Tibial nerve (tissue), 3 donors: ENCODE measurements around the gene MTNR1A.

ENCODE experiments used
- POLR2A ChIP-seq, 2 donors: fragments of 450-650 bp; IDR thresholded peaks; one replicate each; pipeline ENCODE4 v1.6.1; 2017; ENCODE audit warnings: antibody characterized with exemption in 2 of 2, mild to moderate bottlenecking in 2 of 2, moderate library complexity in 2 of 2
- TF ChIP-seq, protein P1 (sequence below), 5 experiments: fragments of 200-600 bp in 3 of 5; fragments of 450-650 bp in 2 of 5; sonication (generic) in 3 of 5; IDR thresholded peaks; one replicate each; pipeline ENCODE4 v1.5.1; 2016 to 2019; ENCODE audit warnings: antibody characterized with exemption in 5 of 5, mild to moderate bottlenecking in 3 of 5, moderate library complexity in 2 of 5

- TF ChIP-seq, protein P1, sequence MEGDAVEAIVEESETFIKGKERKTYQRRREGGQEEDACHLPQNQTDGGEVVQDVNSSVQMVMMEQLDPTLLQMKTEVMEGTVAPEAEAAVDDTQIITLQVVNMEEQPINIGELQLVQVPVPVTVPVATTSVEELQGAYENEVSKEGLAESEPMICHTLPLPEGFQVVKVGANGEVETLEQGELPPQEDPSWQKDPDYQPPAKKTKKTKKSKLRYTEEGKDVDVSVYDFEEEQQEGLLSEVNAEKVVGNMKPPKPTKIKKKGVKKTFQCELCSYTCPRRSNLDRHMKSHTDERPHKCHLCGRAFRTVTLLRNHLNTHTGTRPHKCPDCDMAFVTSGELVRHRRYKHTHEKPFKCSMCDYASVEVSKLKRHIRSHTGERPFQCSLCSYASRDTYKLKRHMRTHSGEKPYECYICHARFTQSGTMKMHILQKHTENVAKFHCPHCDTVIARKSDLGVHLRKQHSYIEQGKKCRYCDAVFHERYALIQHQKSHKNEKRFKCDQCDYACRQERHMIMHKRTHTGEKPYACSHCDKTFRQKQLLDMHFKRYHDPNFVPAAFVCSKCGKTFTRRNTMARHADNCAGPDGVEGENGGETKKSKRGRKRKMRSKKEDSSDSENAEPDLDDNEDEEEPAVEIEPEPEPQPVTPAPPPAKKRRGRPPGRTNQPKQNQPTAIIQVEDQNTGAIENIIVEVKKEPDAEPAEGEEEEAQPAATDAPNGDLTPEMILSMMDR (IDR thresholded peaks at IDR 0.05): no peak
- TF ChIP-seq POLR2A (IDR thresholded peaks at IDR 0.05): no peak
Measured at GRCh38 chr4:186483656-186484055, 71.7 kb downstream of the MTNR1A start.
